CD4-positive, alpha-beta T cell (primary cell): ENCODE data around the gene ADGRL3. TPM values are rescaled to one million over a fixed set of nuclear protein-coding genes. Genes with fewer than 3 reads are reported as not detected.

Experiments used
- ATAC-seq: fragments of 200-7000 bp; cut with Tn5 transposase; one replicate; pipeline ENCODE4 v1.10.0; 2022; ENCODE audit warnings: mild to moderate bottlenecking; ENCODE audit not compliant: poor library complexity
- CTCF ChIA-PET: fragments of 350-600 bp; sonication (Branson Sonifier 250); formaldehyde crosslinking; loops from one replicate; lab custom pipeline; 2021; ENCODE audit warnings: antibody characterized with exemption, inconsistent platforms; lab: Charles Lee
- POLR2A ChIA-PET: fragments of 350-600 bp; sonication (Branson Sonifier 250); formaldehyde crosslinking; loops from one replicate; lab custom pipeline; 2021; ENCODE audit warnings: antibody characterized with exemption, inconsistent platforms; lab: Charles Lee
- DNase-seq, 14 experiments: peaks; one replicate each; pipeline ENCODE4 v3.0.0-alpha.2; 2013 to 2020; ENCODE audit warnings: mixed read lengths in 2 of 14
- H3K27ac ChIP-seq, 2 donors: one replicate each; pipeline versions ENCODE4 v1.5.1 to v1.7.0; 2013; ENCODE audit warnings: low read length in 2 of 2, low read depth in 1 of 2, mild to moderate bottlenecking in 1 of 2
- H3K27me3 ChIP-seq, 2 experiments: 1 replicate in 1 of 2; 2 replicates in 1 of 2; pipeline versions ENCODE4 v1.6.1 to v1.7.0; 2013; ENCODE audit warnings: low read length in 2 of 2, control low read depth in 1 of 2, mild to moderate bottlenecking in 1 of 2, moderate library complexity in 1 of 2; ENCODE audit not compliant: insufficient read depth in 2 of 2, control insufficient read depth in 1 of 2
- H3K36me3 ChIP-seq: one replicate; pipeline ENCODE4 v1.6.1; 2013; ENCODE audit warnings: low read length, control low read depth; ENCODE audit not compliant: insufficient read depth
- H3K4me1 ChIP-seq: one replicate; pipeline ENCODE4 v1.6.1; 2013; ENCODE audit warnings: low read length, control low read depth; ENCODE audit not compliant: insufficient read depth
- H3K4me3 ChIP-seq: one replicate; pipeline ENCODE4 v1.5.1; 2013; ENCODE audit warnings: mild to moderate bottlenecking, low read length, moderate library complexity
- H3K9me3 ChIP-seq, 2 experiments: 1 replicate in 1 of 2; 2 replicates in 1 of 2; pipeline versions ENCODE4 v1.6.1 to v1.7.0; 2013; ENCODE audit warnings: low read length in 2 of 2, mild to moderate bottlenecking in 2 of 2, control low read depth in 1 of 2, moderate library complexity in 1 of 2; ENCODE audit not compliant: control insufficient read depth in 1 of 2, insufficient read depth in 1 of 2
- H3K27ac Mint-ChIP-seq: one replicate; pipeline ENCODE4 v1.8.0; 2020; ENCODE audit warnings: mixed read lengths
- H3K27me3 Mint-ChIP-seq: one replicate; pipeline ENCODE4 v1.8.0; 2021; ENCODE audit warnings: mixed read lengths
- H3K36me3 Mint-ChIP-seq: one replicate; pipeline ENCODE4 v1.8.0; 2021; ENCODE audit warnings: low read depth, mixed read lengths
- H3K4me1 Mint-ChIP-seq: one replicate; pipeline ENCODE4 v1.8.0; 2021; ENCODE audit warnings: low read depth, mixed read lengths
- H3K4me3 Mint-ChIP-seq: one replicate; pipeline ENCODE4 v1.8.0; 2020; ENCODE audit warnings: mild to moderate bottlenecking, mixed read lengths
- H3K9me3 Mint-ChIP-seq: one replicate; pipeline ENCODE4 v1.8.0; 2020; ENCODE audit warnings: mixed read lengths
- CTCF ChIP-seq: fragments of 200-600 bp; IDR thresholded peaks from one replicate; pipeline ENCODE4 v1.8.0; 2022; ENCODE audit warnings: antibody characterized with exemption, mild to moderate bottlenecking
- intact Hi-C, 2 experiments: fragments of 100-400 bp; cut with DNase I in 1 of 2; cut with micrococcal nuclease in 1 of 2; formaldehyde crosslinking; loops; one replicate each; pipeline versions ENCODE4 v1.15.1 to v1.9.0; 2023 to 2025; cut with DNase I, micrococcal nuclease
- total RNA-seq, 174 experiments: library from RNA in 2 of 174; stranded (reverse) in 2 of 174; gene quantifications; one replicate each; pipeline ENCODE4 v1.2.3 and lab custom pipeline; 2021 to 2026

The ADGRL3 gene
- total RNA-seq, 2 experiments from 2014 or later, result not detected

DNA sequence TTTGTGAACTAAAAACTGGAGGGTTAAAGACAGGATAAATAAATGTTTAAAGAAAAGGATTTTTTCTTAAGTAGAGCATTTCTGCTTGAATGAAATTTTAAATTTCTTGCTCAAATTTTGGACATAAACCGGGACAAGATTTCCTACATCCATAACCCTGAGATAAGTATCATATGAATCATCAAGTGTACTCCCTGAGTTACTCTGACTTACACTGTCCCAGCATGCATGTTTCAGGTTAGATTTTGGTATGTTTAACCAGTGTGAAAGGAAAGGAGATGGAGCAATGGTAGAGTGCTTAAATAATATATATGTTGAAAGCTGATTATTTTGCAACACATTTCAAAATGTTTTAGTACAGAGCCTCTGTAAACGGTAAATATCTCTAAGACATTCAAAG lies 175.2 kb downstream of the ADGRL3 start:
- H3K27me3 Mint-ChIP-seq, result no peaks in the 10 kb centered on the region
- CTCF ChIA-PET, result no interaction called here

GRCh38 chr4:61376301-61376700 lies 176.2 kb downstream of the ADGRL3 start:
- H3K36me3 Mint-ChIP-seq, result no peaks in the 10 kb centered on the region
- H3K27ac Mint-ChIP-seq, result no peak overlapping the region
- H3K4me1 Mint-ChIP-seq, result no peaks in the 10 kb centered on the region
- Histone ChIP-seq H3K4me3 (no peak overlapping the region), H3K27me3 (no peaks in the 10 kb centered on the region), H3K4me1 (no peaks in the 10 kb centered on the region), H3K9me3 (peaks cover 0 to 7% of the 10 kb centered on the region in 2 experiments), H3K36me3 (no peaks in the 10 kb centered on the region), H3K27ac (no peak overlapping the region)
- ATAC-seq (no peak), DNase-seq (no peak)
- TF ChIP-seq CTCF, result no peak
- H3K9me3 Mint-ChIP-seq, result peaks cover 6% of the 10 kb centered on the region
- H3K27me3 Mint-ChIP-seq, result no peaks in the 10 kb centered on the region
- intact Hi-C loops, result no loop called here
- H3K4me3 Mint-ChIP-seq, result no peak overlapping the region
- POLR2A ChIA-PET, result no interaction called here
- CTCF ChIA-PET, result no interaction called here

More for the DNA sequence above, 175.2 kb downstream of the ADGRL3 start:
- H3K27ac ChIP-seq, result no peak overlapping the region
- no peak overlapping the region for H3K4me3 Mint-ChIP-seq
- TF ChIP-seq CTCF, result no peak
- H3K27ac Mint-ChIP-seq, result no peak overlapping the region
- H3K36me3 ChIP-seq, result no peaks in the 10 kb centered on the region
- POLR2A ChIA-PET, result no interaction called here
- no peaks in the 10 kb centered on the region for H3K27me3 ChIP-seq
- peaks cover 0 to 7% of the 10 kb centered on the region in 2 experiments for H3K9me3 ChIP-seq
- intact Hi-C loops, result no loop called here
- DNase-seq (no peak), ATAC-seq (no peak)
- H3K9me3 Mint-ChIP-seq, result peaks cover 6% of the 10 kb centered on the region
- no peaks in the 10 kb centered on the region for H3K4me1 ChIP-seq
- no peaks in the 10 kb centered on the region for H3K36me3 Mint-ChIP-seq
- H3K4me3 ChIP-seq, result no peak overlapping the region
- H3K4me1 Mint-ChIP-seq, result no peaks in the 10 kb centered on the region

DNA sequence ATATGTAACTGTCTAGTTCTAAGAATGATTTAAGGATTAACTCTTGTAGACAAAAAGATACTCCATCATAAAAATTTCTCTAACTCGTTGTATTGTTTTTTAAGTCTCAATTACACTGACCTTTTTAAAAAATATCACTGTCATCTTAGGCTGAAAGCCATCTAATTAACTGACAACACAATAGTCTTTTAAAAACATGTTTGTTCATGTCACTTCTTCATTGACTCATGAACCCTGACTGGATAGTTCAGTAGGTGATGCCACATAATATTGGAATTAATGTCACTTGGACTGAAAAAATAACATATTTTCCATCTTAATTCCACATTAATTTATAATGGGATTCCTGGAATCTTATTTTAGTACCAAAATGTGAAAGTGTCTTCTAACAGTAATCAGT lies 179.3 kb downstream of the ADGRL3 start:
- H3K9me3 Mint-ChIP-seq, result peaks cover 8% of the 10 kb centered on the region
- H3K36me3 Mint-ChIP-seq, result no peaks in the 10 kb centered on the region
- POLR2A ChIA-PET, result no interaction called here
- Histone ChIP-seq H3K9me3 (no peaks in the 10 kb centered on the region), H3K4me3 (no peak overlapping the region), H3K4me1 (no peaks in the 10 kb centered on the region), H3K36me3 (no peaks in the 10 kb centered on the region), H3K27ac (no peak overlapping the region), H3K27me3 (no peaks in the 10 kb centered on the region)
- H3K27me3 Mint-ChIP-seq, result no peaks in the 10 kb centered on the region
- H3K27ac Mint-ChIP-seq, result no peak overlapping the region
- no peak for DNase-seq
- intact Hi-C loops, result no loop called here
- no peak for ATAC-seq
- TF ChIP-seq CTCF, result no peak
- CTCF ChIA-PET, result no interaction called here
- H3K4me1 Mint-ChIP-seq, result no peaks in the 10 kb centered on the region
- no peak overlapping the region for H3K4me3 Mint-ChIP-seq
